H54 (cell line): Measurements from ENCODE around the gene CMIP.
"Not testable (repeated sequence)": the region's sequence is repeated elsewhere in the genome, so short reads cannot be mapped to it uniquely, and the experiment has no call there.

Experiments used
- DNase-seq: peaks from one replicate; pipeline ENCODE4 v3.0.0; 2011; ENCODE audit warnings: low spot score, mixed read lengths; ENCODE audit not compliant: insufficient read length
- FAIRE-seq: peaks from 3 replicates; lab custom pipeline; 2011; peaks lifted over from hg19 to GRCh38; lab: Jason Lieb, UNC
- POLR2A ChIP-seq: IDR thresholded peaks from 2 replicates; pipeline ENCODE4 v1.6.1; 2011; ENCODE audit warnings: low read depth, mild to moderate bottlenecking, low read length

Gene CMIP

DNA sequence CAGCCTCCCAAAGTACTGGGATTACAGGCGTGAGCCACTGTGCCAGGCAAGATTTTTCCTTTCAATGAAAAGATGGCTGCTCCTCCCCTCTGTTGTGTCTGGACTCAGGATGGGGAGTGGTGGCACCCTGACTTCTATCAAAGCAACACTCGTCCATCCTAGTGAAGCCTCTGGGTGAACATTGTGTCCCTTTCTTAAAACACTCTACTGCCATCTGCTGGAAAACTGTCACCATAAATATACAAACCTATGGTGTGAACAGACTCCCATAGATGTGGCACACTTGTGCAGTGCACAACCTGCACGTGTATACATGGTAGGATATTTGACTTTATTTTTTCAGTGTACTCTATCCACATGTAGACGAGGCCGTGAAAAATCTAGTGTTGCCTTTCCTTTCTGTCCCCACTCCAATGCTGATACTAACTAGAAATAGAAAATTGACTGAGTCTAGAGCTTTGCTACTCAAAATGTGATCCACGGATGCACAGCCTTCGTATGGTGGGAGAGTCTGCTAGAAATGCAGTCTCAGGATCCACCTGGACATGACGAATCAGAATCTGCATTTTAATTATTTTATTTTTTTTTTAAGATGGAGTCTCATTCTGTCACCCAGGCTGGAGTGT, 278.6 kb downstream of the CMIP start:
- peak; percentile 50 for FAIRE-seq
- DNase-seq: peak; percentile 77
- no peak for TF ChIP-seq POLR2A

DNA sequence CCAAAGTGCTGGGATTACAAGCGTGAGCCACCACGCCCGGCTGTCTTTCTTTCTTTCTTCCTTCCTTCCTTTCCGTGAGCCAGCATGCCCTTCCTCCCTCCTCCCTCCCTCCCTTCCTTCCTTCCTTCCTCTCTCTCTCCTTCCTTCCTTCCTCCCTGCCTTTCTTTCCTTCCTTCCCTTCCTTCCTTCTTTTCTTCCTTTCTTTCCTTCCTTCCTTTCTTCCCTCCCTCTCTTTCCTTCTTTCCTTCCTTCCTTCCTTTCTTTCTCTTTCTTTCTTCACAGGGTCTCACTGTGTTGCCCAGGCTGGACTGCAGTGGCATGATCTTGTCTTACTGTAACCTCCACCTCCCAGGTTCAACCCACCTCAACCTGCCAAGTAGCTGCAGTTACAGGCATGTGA, 283.8 kb downstream of the CMIP start:
- TF ChIP-seq POLR2A: no peak
- DNase-seq (no peak), FAIRE-seq (no peak)

DNA sequence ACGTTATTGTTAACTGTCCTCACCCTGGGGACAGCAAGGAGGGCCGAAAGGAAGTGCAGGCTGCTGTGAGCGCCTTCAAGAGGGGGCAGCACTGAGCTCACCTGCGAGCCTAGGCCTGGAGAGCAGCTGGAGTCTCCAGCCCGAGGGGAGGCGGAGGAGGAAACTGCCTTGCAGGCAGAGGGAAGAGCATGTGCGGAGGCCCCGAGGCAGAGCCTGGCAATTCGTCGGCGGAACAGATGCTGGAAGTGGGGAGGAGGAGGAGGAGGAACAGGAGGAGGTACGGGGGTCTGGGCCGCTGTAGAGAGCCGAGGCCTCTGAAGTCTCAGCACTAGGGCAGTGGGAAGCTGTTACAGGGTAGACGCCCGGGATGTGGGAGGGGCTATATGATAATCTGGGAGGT, 284.8 kb downstream of the CMIP start:
- DNase-seq (no peak), FAIRE-seq (no peak)
- TF ChIP-seq POLR2A: no peak

DNA sequence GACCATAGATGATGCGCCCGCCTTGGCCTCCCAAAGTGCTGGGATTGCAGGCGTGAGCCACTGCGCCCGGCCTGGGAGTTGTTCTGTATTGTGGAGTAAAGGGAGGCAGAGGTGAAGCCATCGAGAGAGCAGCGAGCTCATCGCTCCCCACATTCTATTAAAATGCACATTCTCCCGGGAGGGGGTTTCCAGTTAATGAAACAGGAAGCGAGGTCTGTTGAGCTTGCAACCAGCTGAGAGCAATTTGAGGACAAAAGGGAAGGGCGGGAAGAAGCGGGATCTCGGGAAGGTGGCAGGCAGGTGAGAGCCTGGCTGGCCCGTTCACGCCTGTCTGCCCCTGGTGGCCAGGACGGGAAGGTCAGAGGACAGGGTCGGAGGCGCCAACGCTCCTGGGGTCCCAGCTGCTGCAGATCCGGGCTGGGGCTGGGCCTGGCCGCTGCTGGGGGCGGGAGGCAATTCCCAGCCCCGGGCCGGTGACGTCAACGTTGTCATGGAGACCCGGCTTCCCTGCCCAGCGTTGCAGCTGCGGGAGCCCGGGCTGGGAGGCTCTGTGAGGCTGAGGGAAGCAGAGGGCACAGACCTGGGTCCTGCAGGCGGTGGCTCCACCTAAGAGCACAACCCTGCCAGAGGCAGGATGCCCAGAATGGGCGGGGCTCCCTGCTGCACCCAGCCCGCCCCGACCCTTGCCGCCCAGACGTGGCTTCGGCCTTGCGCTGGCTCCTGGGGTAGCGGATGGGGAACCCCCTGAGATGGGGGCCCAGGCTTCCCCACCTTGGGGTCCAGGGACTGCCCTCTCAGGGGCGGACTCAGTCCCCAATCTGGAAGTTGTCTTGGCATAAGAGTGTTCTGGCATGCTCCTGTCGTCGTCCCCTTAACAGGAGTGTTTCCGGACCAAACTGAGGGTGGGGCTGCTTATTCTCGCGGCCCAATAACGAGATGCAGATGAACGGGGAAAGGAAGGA, 285.8 kb downstream of the CMIP start:
- DNase-seq: peak; percentile 81
- no peak for TF ChIP-seq POLR2A
- FAIRE-seq: no peak

DNA sequence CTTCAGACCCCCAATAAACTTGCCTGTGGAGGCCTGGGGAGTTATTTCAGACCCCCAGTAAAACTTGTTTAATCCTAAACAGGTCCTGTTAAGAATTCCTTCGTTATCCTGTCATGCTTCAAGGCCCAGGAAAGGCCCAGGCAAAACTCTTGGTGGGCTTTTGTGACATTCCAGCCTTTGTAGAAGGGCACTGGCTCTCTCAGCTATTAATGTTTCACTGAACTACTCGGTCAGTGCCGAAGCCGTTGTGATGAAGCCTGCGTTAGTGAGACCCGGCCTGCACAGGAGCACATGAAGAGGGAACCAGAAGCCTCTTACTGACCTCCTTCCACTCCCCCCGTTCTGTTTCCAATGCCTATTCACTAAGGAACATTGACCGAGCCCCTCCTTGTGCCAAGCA, 287.0 kb downstream of the CMIP start:
- DNase-seq (no peak), FAIRE-seq (no peak)
- TF ChIP-seq POLR2A: no peak

DNA sequence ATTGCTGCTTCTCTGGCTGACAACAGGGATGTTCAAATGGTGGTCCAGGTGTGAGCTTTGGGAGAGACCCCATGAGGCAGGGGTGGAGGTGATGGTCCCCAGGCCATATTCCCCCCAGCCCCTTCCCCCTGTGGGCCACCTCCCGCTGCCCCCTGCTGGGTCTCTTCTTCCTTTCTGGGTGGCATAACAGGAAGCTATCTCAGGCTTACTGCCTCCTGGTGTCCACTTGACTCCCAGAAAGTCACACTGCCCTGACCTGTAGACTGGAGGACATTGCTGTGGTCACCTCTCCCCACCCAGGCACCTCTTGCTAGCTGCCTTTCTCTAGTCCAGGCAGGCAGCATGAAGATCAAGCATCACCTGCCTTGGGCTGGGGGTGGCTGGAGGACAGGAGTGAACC, 288.1 kb downstream of the CMIP start:
- FAIRE-seq (no peak), DNase-seq (no peak)
- TF ChIP-seq POLR2A: no peak

DNA sequence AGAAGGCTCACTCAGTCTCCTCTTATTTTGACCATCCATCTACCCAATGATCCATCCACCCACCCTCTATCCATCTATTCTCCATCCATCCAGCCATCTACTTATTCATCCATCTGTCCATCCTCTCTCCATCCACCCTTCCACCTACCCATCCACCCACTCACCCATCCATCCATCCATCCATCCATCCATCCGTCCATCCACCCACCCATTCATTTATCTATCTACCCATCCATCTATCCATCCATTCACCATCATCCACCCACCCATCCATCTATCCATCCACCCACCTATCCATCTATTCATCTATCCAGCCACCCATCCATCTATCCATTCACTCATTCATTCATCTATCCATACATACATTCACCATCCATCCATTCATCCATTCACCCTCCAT, 288.7 kb downstream of the CMIP start:
- no peak for TF ChIP-seq POLR2A
- FAIRE-seq (no peak), DNase-seq (no peak)

DNA sequence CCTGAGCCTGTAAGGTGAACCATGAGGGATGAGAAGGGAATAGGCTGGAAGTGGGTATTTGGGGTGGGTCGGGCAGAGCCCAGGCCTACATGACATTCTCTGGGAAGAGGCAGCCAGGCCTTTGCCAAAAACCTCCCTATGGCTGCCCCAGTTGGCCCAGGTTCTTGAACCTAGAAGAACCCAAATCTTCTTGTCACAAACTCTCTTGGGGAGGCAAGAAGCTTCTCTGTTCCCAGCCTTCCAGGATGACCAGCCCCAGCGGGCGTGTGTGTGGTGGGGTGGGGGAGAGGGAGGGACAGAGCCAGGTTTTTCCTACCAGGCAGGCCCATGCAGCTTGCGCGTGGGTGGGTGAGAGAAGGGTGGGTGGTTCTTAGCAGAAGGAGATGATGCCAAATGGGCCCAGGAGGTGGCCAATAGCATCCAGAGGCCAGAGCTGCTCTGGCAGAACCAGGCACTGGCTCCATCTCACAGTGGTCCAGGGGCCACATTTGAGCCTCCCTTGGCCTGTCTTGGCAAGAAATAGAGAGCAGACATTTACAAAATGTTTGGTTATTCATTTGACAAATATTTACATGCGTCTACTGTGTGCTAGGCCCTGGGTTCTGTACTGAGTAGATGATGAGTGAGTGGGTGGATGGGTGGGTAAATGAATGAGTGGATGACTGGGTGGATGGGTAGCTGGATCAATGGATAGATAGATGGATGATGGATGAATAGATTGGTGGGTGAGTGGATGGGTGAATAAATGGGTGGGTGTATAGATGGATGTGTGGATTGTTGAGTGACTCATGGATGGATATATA, 290.2 kb downstream of the CMIP start:
- no peak for TF ChIP-seq POLR2A
- FAIRE-seq: no peak
- no peak for DNase-seq

DNA sequence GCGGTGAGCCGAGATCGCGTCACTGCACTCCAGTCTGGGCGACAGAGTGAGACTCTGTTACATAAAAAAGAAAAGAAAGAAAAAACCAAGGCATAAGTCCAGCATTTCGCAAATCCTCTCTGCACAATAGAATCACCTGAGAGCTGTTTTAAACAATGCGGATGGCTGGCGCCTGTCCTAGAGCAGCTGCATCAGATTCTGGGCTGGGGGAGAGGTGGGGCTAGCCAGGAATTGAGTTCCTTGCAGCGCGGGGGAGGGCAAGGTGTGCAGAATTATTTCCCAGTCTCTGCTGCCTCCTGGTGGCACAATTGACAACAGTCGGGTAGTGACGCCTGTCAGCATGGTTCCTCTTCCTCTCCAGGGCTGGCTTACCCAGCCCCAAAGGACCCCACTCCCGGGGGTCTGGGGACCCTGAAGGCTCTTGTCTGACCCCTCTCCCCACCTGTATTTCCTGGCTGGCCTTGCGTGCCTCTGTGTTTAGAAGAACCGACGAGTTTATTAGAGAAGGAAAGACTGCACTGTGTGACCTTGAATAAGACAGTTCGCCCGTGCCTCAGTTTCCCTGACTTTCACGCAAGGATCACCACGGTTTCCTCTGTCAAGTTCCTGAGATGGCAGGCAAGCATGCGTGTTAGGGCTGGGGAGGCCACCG, 293.4 kb downstream of the CMIP start:
- no peak for TF ChIP-seq POLR2A
- FAIRE-seq (no peak), DNase-seq (peak; percentile 76)

DNA sequence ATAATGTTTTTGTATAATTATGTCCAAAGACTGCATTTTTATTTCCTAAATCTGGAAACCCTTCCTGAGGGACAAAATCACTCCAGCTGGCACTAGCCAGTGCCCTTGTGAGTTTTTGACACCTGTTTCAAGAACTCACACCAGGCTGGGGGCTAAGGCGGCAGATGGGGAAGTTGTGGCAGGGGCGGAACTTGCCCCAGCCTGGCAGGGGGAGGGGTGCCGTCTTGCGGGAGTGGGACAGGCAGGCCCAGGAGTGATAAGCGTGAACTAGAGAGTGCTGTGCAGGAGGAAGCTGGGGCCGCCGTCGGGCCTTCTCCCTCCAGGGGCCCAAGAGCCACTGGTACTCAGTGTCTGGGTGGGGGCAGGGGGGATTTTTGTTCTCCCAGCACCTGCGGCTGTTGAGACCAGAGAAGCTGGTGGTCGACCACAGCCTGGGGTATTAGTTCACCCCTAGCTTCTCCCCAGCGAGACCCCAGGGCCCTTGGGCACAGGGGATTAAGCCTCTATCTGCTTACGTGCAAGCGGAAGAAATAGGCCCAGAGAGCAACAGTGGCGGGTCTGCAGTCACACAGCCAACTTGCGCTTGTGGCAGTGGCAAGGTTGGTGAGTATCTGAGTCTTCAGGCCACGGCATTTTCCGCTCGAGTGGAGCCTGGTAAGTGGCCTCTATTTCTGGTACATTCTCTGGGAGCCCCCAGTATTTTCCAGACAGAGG, 294.3 kb downstream of the CMIP start:
- TF ChIP-seq POLR2A: no peak
- DNase-seq (no peak), FAIRE-seq (no peak)

DNA sequence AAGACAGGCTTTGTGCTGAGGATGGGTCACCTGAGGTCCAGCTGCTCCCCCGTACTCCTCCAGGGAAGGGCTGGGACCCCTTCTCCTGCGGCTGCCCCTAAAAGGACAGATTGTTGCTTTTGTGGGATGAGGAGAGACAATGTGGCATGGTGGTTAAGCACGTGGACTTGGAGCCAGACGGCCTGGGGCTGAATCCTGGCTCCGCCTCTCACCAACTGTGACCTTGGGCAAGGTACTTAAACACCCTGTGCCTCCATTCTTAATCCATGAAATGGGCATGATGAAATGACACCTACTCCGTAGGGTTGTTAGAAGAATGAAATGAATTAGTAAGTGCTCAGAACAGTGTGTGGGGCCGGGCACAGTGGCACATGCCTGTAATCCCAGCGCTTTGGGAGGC, 294.9 kb downstream of the CMIP start:
- no peak for DNase-seq
- TF ChIP-seq POLR2A: no peak
- no peak for FAIRE-seq

DNA sequence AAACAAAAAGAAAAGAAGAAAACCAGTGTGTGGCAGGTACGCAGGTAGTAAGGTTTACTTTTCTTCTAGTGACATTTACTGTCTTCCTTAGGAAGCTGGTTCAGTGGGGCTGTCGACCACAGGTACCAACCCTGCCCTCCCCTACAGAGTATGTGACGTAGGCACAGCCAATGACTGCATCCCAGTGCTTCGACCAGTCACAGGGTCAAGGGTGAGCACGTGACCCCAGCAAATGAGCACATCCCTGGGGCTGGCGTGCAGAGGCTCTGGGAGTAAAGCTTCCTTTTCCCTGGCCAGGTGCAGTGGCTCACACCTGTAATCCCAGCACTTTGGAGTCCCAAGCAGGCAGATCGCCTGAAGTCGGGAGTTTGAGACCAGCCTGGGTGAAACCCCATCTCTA, 295.6 kb downstream of the CMIP start:
- FAIRE-seq: no peak
- no peak for TF ChIP-seq POLR2A
- DNase-seq: no peak

DNA sequence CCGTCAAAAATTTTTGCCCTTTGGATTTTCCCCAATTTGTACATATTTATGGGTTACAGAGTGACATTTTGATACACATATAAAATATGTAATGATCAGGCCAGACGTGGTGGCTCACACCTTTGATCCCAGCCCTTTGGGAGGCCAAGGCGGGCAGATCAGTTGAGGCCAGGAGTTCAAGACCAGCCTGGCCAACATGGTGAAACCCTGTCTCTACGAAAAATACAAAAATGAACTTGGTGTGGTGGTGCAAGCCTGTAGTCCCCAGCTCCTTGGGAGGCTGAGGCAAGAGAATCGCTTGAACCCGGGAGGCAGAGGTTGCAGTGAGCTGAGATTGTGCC, 296.8 kb downstream of the CMIP start:
- not testable (repeated sequence) for FAIRE-seq, DNase-seq

DNA sequence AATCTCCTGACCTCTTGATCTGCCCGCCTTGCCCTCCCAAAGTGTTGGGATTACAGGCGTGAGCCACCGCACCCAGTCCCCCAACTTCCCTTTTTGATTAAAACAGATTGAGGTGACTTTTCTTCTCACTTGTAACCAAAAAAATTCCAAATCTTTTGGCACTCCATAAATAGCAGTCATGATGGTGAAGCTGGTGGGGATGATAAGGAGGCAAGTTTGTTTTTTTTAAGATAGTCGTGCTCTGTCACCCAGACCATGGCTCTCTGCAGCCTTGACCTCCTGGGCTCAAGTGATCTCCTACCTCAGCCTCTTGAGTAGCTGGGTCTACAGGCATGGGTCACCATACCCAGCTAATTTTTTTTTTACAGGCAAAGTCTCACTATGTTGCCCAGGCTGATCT, 299.8 kb downstream of the CMIP start:
- no peak for FAIRE-seq

More for the DNA sequence above, 299.8 kb downstream of the CMIP start:
- no peak for TF ChIP-seq POLR2A
- no peak for DNase-seq
